ENCODE measurements around the gene ZNF407. TPM values are rescaled to one million over a fixed set of nuclear protein-coding genes. Genes with fewer than 3 reads are reported as not detected.

ZNF407 gene
- total RNA-seq, 1 donor from 2014 or later, result 14.7 TPM

DNA sequence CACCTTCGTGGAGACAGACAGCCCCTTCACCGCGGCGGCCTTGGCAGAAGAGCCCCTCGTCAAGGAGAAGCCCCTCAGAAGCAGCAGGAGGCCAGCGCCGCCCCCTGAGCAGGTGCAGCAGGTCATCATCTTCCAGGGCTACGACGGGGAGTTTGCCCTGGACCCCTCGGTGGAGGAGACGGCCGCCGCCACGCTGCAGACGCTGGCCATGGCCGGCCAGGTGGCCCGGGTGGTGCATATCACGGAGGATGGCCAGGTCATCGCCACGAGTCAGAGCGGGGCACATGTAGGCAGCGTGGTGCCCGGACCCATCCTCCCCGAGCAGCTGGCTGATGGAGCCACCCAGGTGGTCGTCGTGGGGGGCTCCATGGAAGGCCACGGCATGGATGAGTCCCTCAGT is 465.5 kb downstream of the ZNF407 start:
- TF ChIP-seq, protein P1, sequence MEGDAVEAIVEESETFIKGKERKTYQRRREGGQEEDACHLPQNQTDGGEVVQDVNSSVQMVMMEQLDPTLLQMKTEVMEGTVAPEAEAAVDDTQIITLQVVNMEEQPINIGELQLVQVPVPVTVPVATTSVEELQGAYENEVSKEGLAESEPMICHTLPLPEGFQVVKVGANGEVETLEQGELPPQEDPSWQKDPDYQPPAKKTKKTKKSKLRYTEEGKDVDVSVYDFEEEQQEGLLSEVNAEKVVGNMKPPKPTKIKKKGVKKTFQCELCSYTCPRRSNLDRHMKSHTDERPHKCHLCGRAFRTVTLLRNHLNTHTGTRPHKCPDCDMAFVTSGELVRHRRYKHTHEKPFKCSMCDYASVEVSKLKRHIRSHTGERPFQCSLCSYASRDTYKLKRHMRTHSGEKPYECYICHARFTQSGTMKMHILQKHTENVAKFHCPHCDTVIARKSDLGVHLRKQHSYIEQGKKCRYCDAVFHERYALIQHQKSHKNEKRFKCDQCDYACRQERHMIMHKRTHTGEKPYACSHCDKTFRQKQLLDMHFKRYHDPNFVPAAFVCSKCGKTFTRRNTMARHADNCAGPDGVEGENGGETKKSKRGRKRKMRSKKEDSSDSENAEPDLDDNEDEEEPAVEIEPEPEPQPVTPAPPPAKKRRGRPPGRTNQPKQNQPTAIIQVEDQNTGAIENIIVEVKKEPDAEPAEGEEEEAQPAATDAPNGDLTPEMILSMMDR (conservative IDR thresholded peaks at IDR 0.05), result no peak
- Mint-ChIP-seq H3K4me1 (ENCODE audit: unreplicated experiment) (peaks cover 9% of the 10 kb centered on the region), H3K4me3 (no peak overlapping the region), H3K27me3 (no peaks in the 10 kb centered on the region), H3K9me3 (no peaks in the 10 kb centered on the region), H3K36me3 (peaks cover 14% of the 10 kb centered on the region), H3K27ac (no peak overlapping the region)
- no peak for DNase-seq (ENCODE audit: extremely low spot score, unreplicated experiment)

DNA sequence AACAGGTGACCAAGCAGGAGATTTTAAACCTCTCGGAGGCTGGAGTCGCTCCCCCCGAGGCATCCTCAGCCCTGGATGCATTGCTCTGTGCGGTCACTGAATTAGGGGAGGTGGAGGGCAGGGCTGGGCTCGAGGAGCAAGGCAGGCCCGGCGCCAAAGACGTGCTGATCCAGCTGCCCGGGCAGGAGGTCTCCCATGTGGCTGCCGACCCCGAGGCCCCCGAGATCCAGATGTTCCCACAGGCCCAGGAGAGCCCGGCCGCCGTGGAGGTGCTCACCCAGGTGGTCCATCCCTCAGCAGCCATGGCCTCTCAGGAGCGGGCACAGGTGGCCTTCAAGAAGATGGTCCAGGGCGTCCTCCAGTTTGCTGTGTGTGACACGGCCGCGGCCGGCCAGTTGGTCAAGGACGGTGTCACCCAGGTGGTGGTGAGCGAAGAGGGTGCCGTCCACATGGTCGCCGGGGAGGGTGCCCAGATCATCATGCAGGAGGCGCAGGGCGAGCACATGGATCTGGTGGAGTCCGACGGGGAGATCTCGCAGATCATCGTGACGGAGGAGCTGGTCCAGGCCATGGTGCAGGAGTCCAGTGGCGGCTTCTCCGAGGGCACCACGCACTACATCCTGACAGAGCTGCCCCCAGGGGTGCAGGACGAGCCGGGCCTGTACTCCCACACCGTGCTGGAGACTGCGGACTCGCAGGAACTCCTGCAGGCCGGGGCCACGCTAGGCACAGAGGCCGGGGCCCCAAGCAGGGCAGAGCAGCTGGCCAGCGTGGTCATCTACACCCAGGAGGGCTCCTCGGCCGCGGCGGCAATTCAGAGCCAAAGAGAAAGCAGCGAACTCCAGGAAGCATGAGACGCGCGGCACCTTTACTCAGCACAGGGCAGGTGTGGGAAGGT is 466.2 kb downstream of the ZNF407 start:
- Mint-ChIP-seq H3K27me3 (no peaks in the 10 kb centered on the region), H3K4me3 (no peak overlapping the region), H3K27ac (no peak overlapping the region), H3K9me3 (no peaks in the 10 kb centered on the region), H3K36me3 (peaks cover 14% of the 10 kb centered on the region), H3K4me1 (ENCODE audit: unreplicated experiment) (peaks cover 16% of the 10 kb centered on the region)
- DNase-seq (ENCODE audit: extremely low spot score, unreplicated experiment), result no peak
- TF ChIP-seq, protein P1 (conservative IDR thresholded peaks at IDR 0.05), result no peak

DNA sequence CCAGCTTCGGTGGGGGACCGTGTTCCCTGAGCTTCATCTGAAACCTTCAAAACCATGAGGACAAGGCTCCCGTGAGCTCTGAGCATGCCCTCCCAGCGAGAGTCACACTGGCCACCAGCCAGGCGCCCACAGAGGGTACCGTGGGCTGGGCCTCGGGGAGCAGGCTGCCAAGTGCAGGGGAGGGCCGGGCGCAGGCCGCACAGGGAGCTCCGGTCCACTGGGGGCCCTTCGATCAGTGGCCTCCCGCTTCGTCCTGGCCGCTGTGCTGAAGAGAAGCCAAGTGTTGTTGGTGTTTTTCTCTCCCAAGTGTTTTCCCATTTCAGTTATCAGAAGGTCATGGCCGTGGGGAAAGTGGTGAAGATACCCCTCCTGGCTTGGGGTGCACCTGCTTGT is 466.8 kb downstream of the ZNF407 start:
- DNase-seq (ENCODE audit: extremely low spot score, unreplicated experiment), result no peak
- H3K36me3 Mint-ChIP-seq, result peaks cover 11% of the 10 kb centered on the region
- H3K27me3 Mint-ChIP-seq, result no peaks in the 10 kb centered on the region
- no peaks in the 10 kb centered on the region for H3K9me3 Mint-ChIP-seq
- H3K27ac Mint-ChIP-seq, result no peak overlapping the region
- TF ChIP-seq, protein P1 (conservative IDR thresholded peaks at IDR 0.05), result no peak
- no peak overlapping the region for H3K4me3 Mint-ChIP-seq
- H3K4me1 Mint-ChIP-seq (ENCODE audit: unreplicated experiment), result peaks cover 21% of the 10 kb centered on the region

DNA sequence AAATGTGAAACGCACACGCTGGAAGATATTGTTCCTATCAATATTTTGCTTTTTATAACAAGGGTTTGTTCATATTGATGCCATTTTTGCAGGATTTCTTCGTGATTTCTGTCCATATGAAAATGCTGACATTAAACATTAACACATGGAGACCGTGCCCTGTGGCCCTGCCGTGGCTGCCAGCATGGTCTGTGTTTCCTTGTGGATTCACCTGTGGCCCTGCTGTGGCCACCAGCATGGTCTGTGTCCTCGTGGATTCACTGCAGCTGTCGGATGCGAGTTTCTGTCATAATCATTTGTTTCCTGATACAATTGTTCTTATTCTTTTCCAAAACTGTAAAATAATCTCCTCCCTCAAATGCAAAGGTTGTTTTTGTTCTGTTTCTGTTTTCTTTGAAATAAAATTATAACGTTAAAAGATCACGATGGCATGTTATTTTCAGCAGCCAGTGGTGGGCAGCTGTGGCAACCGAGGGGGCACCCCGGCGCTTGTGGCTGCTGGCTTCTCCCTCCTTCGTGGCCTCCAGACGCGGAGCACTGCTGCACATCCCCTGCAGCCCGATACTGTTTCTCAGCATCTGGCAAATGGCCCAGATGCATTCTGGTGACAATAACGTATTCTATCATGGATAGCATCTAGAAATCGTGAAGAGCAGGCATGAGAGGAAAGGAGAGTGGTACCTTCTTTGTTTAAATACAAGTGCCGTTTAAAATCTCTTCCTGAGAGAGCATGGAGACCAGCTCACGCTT is 467.8 kb downstream of the ZNF407 start:
- Mint-ChIP-seq H3K27ac (no peak overlapping the region), H3K4me3 (no peak overlapping the region), H3K4me1 (ENCODE audit: unreplicated experiment) (peaks cover 30% of the 10 kb centered on the region), H3K36me3 (peaks cover 9% of the 10 kb centered on the region), H3K27me3 (no peaks in the 10 kb centered on the region), H3K9me3 (no peaks in the 10 kb centered on the region)
- TF ChIP-seq, protein P1 (conservative IDR thresholded peaks at IDR 0.05), result no peak
- no peak for DNase-seq (ENCODE audit: extremely low spot score, unreplicated experiment)

DNA sequence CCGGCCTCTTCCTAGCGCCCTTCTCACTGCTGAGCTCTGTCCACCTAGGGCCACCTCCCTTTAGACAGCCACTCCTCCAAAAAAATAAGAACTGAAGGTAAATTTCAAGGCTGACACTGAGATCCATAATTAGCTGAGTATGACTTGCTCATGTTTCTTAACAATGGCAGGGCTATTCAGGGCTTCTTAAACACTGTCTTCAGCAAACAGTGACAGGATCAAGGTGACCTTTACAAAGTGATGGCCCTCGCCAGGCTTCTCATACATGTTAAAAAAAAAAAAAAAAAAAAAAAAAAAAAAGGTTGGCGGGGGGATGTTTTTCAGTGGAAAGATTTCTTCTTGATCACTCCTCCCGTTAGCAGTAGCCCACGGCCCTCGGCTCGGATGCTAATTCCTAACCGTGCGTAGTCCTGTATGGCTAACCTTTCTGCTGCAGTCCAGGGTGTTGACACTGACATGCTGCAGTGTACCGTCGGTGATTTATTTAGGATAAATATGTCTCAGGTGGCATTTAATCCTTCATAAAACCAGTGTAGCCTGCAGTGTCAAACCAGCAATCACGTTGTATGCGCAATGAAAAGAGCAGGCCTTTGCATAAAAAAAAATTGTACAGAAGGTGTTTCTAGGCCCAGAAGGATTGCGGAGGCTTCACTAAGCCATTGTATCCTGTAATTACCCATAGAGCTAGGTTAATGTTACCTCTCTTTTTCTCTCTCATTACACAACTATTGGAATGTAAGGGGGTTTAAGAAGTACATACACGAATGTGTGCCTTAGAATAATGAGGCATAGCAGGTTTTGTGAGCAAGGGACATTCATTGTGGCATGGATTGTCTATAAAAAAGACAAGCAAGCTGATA is 468.6 kb downstream of the ZNF407 start:
- no peaks in the 10 kb centered on the region for H3K9me3 Mint-ChIP-seq
- TF ChIP-seq, protein P1 (conservative IDR thresholded peaks at IDR 0.05), result no peak
- no peaks in the 10 kb centered on the region for H3K27me3 Mint-ChIP-seq
- H3K4me1 Mint-ChIP-seq (ENCODE audit: unreplicated experiment), result peaks cover 38% of the 10 kb centered on the region
- no peak overlapping the region for H3K4me3 Mint-ChIP-seq
- no peak for DNase-seq (ENCODE audit: extremely low spot score, unreplicated experiment)
- H3K27ac Mint-ChIP-seq, result no peak overlapping the region
- peaks cover 6% of the 10 kb centered on the region for H3K36me3 Mint-ChIP-seq

Measured in type B pancreatic cell (in vitro differentiated cells).